Right atrium auricular region (tissue), 2 donors: ENCODE results near the gene KRT14. TPM values are rescaled to one million over a fixed set of nuclear protein-coding genes. Genes with fewer than 3 reads are reported as not detected.
"Not testable (repeated sequence)": the region's sequence is repeated elsewhere in the genome, so short reads cannot be mapped to it uniquely, and the experiment has no call there.

ENCODE experiments used
- DNase-seq: peaks from one replicate; pipeline ENCODE4 v3.0.0-alpha.2; 2019; ENCODE audit warnings: low spot score
- H3K27ac ChIP-seq, 2 donors: fragments of 200-600 bp; sonication (generic); 1 replicate in 1 of 2; 2 replicates in 1 of 2; pipeline ENCODE4 v1.5.1; 2016 to 2019
- H3K27me3 ChIP-seq, 2 donors: fragments of 200-600 bp; sonication (generic); one replicate each; pipeline versions ENCODE4 v1.5.1 to v1.6.0; 2017 to 2019
- H3K36me3 ChIP-seq: fragments of 200-600 bp; sonication (generic); one replicate; pipeline ENCODE4 v1.5.1; 2016
- H3K4me1 ChIP-seq, 2 donors: fragments of 200-600 bp; sonication (generic); one replicate each; pipeline versions ENCODE4 v1.5.1 to v1.6.0; 2017 to 2019
- H3K4me3 ChIP-seq, 2 donors: fragments of 200-600 bp; sonication (generic); 1 replicate in 1 of 2; 2 replicates in 1 of 2; pipeline ENCODE4 v1.5.1; 2017 to 2019; ENCODE audit warnings: mild to moderate bottlenecking in 1 of 2, moderate library complexity in 1 of 2
- H3K9me3 ChIP-seq, 2 donors: fragments of 200-600 bp; sonication (generic); one replicate each; pipeline ENCODE4 v1.5.1; 2019
- total RNA-seq, 2 donors: library from RNA; depleted of rRNA; stranded (reverse); fragments of >200 nt; gene quantifications; one replicate each; pipeline ENCODE4 v1.1.0, GENCODE V29; 2016
- TF ChIP-seq, protein P1 (sequence below), 2 donors: fragments of 200-600 bp; sonication (generic); IDR thresholded peaks; one replicate each; pipeline ENCODE4 v1.5.1; 2019; ENCODE audit warnings: antibody characterized with exemption in 2 of 2

KRT14 gene
- total RNA-seq, 2 donors from 2014 or later, result 20.3 TPM; not detected in 1

DNA sequence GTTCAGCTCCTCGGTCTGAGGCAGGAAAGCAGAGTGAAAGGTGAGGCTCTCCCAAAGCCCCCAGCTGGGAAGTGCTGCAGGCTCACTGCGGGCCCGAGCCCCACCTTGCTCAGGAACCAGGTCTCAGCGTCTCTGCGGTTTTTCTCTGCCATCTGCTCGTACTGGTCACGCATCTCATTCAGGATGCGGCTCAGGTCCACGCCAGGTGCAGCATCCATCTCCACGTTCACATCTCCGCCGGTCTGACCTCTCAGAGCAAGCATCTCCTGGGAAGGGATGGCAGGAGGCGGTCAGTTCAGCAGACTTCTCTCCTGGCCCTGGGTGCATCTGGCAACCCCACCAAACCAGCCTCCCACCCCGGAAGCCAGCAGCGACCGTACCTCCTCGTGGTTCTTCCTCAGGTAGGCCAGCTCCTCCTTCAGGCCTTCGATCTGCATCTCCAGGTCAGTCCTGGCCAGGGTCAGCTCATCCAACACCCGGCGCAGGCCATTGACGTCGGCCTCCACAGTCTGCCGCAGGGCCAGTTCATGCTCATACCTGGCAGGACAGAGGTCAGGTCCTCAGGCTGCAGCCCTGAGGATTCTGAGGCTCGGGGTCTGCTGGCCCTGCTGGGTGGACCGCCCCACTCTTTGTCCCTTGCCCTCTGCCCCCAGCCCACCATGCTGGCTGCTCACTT is 24.4 kb upstream of the KRT14 start:
- no peak for DNase-seq
- Histone ChIP-seq H3K36me3 (no peaks in the 10 kb centered on the region), H3K4me3 (no peak overlapping the region), H3K27me3 (no peaks in the 10 kb centered on the region), H3K27ac (no peak overlapping the region), H3K4me1 (no peaks in the 10 kb centered on the region), H3K9me3 (peaks cover 0 to 19% of the 10 kb centered on the region in 2 donors)
- TF ChIP-seq, protein P1, sequence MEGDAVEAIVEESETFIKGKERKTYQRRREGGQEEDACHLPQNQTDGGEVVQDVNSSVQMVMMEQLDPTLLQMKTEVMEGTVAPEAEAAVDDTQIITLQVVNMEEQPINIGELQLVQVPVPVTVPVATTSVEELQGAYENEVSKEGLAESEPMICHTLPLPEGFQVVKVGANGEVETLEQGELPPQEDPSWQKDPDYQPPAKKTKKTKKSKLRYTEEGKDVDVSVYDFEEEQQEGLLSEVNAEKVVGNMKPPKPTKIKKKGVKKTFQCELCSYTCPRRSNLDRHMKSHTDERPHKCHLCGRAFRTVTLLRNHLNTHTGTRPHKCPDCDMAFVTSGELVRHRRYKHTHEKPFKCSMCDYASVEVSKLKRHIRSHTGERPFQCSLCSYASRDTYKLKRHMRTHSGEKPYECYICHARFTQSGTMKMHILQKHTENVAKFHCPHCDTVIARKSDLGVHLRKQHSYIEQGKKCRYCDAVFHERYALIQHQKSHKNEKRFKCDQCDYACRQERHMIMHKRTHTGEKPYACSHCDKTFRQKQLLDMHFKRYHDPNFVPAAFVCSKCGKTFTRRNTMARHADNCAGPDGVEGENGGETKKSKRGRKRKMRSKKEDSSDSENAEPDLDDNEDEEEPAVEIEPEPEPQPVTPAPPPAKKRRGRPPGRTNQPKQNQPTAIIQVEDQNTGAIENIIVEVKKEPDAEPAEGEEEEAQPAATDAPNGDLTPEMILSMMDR (IDR thresholded peaks at IDR 0.05), result no peak

- H3K9me3 ChIP-seq, result peaks cover 0 to 22% of the 10 kb centered on the region in 2 donors
- not testable (repeated sequence) for H3K27me3 ChIP-seq, H3K4me3 ChIP-seq, DNase-seq, H3K27ac ChIP-seq, H3K36me3 ChIP-seq, H3K4me1 ChIP-seq
Measured at GRCh38 chr17:41610061-41610517, 23.4 kb upstream of the KRT14 start.

- not testable (repeated sequence) for DNase-seq, H3K36me3 ChIP-seq, H3K4me1 ChIP-seq, H3K27me3 ChIP-seq, H3K4me3 ChIP-seq, H3K27ac ChIP-seq
- peaks cover 0 to 22% of the 10 kb centered on the region in 2 donors for H3K9me3 ChIP-seq
Measured at GRCh38 chr17:41606930-41607329, 20.2 kb upstream of the KRT14 start.

GRCh38 chr17:41602524-41602923 is 15.8 kb upstream of the KRT14 start:
- H3K4me3 ChIP-seq, result no peak overlapping the region
- TF ChIP-seq, protein P1 (IDR thresholded peaks at IDR 0.05), result no peak
- no peaks in the 10 kb centered on the region for H3K36me3 ChIP-seq
- H3K27ac ChIP-seq, result no peak overlapping the region
- no peaks in the 10 kb centered on the region for H3K4me1 ChIP-seq
- H3K27me3 ChIP-seq, result no peaks in the 10 kb centered on the region
- peaks cover 0 to 18% of the 10 kb centered on the region in 2 donors for H3K9me3 ChIP-seq
- DNase-seq, result no peak

- no peaks in the 10 kb centered on the region for H3K9me3 ChIP-seq
- no peaks in the 10 kb centered on the region for H3K27me3 ChIP-seq
- no peaks in the 10 kb centered on the region for H3K4me1 ChIP-seq
- no peaks in the 10 kb centered on the region for H3K36me3 ChIP-seq
- H3K4me3 ChIP-seq, result no peak overlapping the region
- H3K27ac ChIP-seq, result no peak overlapping the region
- no peak for DNase-seq
- TF ChIP-seq, protein P1 (IDR thresholded peaks at IDR 0.05), result no peak
Measured at GRCh38 chr17:41600318-41600717, 13.6 kb upstream of the KRT14 start.

DNA sequence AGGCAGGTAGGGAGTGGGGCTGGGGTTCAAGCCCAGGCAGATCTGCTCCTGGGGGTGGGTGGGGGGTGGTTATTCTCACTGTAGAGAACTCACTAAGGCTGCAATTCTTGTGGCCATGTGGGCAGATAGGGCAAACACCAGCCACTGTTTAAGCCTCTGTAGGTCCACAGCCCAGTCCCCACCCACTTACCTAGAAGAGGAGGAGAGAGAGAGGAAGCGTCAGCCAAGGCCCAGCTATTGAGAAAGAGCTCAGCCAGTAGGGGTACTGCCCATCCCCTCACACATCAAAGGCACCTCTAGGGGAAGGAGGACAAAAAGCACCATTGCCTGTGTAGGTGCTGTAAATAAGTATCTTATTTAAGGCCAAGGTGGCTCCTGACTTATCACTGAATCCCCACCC is 13.0 kb upstream of the KRT14 start:
- Histone ChIP-seq H3K27ac (no peak overlapping the region), H3K4me1 (no peaks in the 10 kb centered on the region), H3K36me3 (no peaks in the 10 kb centered on the region), H3K27me3 (no peaks in the 10 kb centered on the region), H3K4me3 (no peak overlapping the region), H3K9me3 (no peaks in the 10 kb centered on the region)
- DNase-seq, result no peak
- TF ChIP-seq, protein P1 (IDR thresholded peaks at IDR 0.05), result no peak

DNA sequence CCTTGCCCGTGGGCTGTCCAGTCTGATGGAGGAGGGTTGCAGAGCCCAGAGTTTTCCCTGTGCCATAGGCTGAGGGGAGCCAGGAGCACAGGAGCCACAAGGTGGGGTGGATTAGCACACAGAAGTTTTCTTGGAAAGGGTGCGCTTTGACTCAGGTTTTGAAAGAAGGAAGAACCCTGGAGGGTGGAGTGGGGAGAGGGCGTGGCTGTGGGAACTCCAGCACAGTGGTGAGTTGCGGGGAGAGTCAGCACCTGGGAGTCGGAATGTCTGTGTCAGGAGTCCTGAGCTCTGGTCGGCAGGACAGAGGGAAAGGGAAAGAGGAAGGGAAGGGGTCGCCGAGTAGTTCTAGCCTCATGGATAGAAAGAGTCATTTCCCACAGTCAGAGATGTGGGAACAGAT is 8.9 kb upstream of the KRT14 start:
- no peaks in the 10 kb centered on the region for H3K9me3 ChIP-seq
- H3K27me3 ChIP-seq, result no peaks in the 10 kb centered on the region
- no peak overlapping the region for H3K27ac ChIP-seq
- no peaks in the 10 kb centered on the region for H3K36me3 ChIP-seq
- DNase-seq, result no peak
- H3K4me1 ChIP-seq, result no peaks in the 10 kb centered on the region
- TF ChIP-seq, protein P1 (IDR thresholded peaks at IDR 0.05), result no peak
- H3K4me3 ChIP-seq, result no peak overlapping the region
